HepG2 (cell line): ENCODE measurements around the gene MRPS34.

ENCODE experiments used
- MTA3 ChIP-seq: sonication (generic); formaldehyde crosslinking; IDR thresholded peaks from 2 replicates; pipeline ENCODE4 v1.4.0; 2020; ENCODE audit warnings: missing genetic modification reagents
- TF ChIP-seq, protein P1 (sequence below): sonication (generic); formaldehyde crosslinking; IDR thresholded peaks from 2 replicates; pipeline ENCODE4 v1.5.0; 2020; ENCODE audit warnings: mild to moderate bottlenecking, missing genetic modification reagents, moderate library complexity

DNA sequence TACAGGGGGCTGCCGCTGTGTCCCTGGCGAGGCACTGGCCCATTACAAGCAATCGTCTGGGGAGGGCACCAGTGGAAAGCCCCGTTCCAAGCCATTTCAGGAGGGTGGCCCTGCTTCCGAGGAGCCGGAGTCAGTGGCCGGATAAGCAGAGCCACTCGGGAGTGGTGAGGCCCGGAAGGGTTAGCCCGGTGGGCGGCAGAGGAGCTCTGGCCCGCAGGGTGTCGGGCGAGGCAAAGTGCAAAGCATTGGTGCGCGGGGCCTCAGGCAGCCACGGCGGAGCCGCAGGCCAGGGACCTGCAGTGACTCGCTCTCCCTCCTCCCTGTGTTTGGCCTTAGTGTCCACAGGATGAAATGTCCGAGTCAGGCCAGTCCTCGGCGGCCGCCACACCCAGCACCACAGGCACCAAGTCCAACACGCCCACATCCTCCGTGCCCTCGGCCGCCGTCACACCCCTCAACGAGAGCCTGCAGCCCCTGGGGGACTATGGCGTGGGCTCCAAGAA is 26.2 kb downstream of the MRPS34 start:
- TF ChIP-seq MTA3 (CRISPR knock-in tag): no peak
- TF ChIP-seq, protein P1, sequence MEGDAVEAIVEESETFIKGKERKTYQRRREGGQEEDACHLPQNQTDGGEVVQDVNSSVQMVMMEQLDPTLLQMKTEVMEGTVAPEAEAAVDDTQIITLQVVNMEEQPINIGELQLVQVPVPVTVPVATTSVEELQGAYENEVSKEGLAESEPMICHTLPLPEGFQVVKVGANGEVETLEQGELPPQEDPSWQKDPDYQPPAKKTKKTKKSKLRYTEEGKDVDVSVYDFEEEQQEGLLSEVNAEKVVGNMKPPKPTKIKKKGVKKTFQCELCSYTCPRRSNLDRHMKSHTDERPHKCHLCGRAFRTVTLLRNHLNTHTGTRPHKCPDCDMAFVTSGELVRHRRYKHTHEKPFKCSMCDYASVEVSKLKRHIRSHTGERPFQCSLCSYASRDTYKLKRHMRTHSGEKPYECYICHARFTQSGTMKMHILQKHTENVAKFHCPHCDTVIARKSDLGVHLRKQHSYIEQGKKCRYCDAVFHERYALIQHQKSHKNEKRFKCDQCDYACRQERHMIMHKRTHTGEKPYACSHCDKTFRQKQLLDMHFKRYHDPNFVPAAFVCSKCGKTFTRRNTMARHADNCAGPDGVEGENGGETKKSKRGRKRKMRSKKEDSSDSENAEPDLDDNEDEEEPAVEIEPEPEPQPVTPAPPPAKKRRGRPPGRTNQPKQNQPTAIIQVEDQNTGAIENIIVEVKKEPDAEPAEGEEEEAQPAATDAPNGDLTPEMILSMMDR (CRISPR knock-in tag): no peak
